SK-N-MC (cell line): ENCODE measurements around the gene TMLHE.
"Not testable (repeated sequence)": the region's sequence is repeated elsewhere in the genome, so short reads cannot be mapped to it uniquely, and the experiment has no call there.

Experiments
- DNase-seq: peaks from one replicate; pipeline ENCODE4 v3.0.0-alpha.2; 2011; ENCODE audit warnings: low read depth, low spot score
- H3K27ac ChIP-seq: fragments of 200-600 bp; sonication (generic); 2 replicates; pipeline ENCODE4 v1.5.1; 2016; ENCODE audit warnings: mixed run types
- H3K36me3 ChIP-seq: fragments of 200-600 bp; sonication (generic); 2 replicates; pipeline ENCODE4 v1.6.1; 2017; ENCODE audit warnings: antibody characterized with exemption, low read length, mixed read lengths; ENCODE audit not compliant: insufficient read depth
- H3K4me3 ChIP-seq: fragments of 200-600 bp; sonication (generic); 2 replicates; pipeline ENCODE4 v1.5.1; 2016
- H3K9ac ChIP-seq: fragments of 200-600 bp; sonication (generic); 2 replicates; pipeline ENCODE4 v1.8.0; 2017; ENCODE audit warnings: mixed run types, mixed read lengths; ENCODE audit not compliant: insufficient read length
- H3K9me3 ChIP-seq: fragments of 200-600 bp; sonication (generic); 2 replicates; pipeline ENCODE4 v1.6.1; 2017; ENCODE audit warnings: low read depth, mild to moderate bottlenecking, antibody characterized with exemption, low read length, moderate library complexity, mixed read lengths
- EZH2 ChIP-seq: fragments of 200-600 bp; sonication (generic); IDR thresholded peaks from one replicate; pipeline ENCODE4 v1.6.1; 2017; ENCODE audit warnings: antibody characterized with exemption
- FOXP2 ChIP-seq: optimal IDR thresholded peaks from 2 replicates; pipeline ENCODE3; 2011; ENCODE audit warnings: mild to moderate bottlenecking, moderate library complexity; ENCODE audit not compliant: insufficient read depth; ENCODE audit errors: extremely low read length, control extremely low read depth
- POLR2AphosphoS5 ChIP-seq: IDR thresholded peaks from 2 replicates; pipeline ENCODE4 v1.6.1; 2012; ENCODE audit warnings: mild to moderate bottlenecking, low read depth, low read length, borderline replicate concordance

Gene TMLHE

GRCh38 chrX:155534800-155535199 lies 78.0 kb downstream of the TMLHE start:
- no peak for TF ChIP-seq FOXP2
- TF ChIP-seq EZH2, result no peak
- no peak for TF ChIP-seq POLR2AphosphoS5
- no peak for DNase-seq
- H3K36me3 ChIP-seq, result no peaks in the 10 kb centered on the region
- H3K4me3 ChIP-seq, result no peak overlapping the region
- no peaks in the 10 kb centered on the region for H3K9me3 ChIP-seq
- H3K9ac ChIP-seq, result no peak overlapping the region
- H3K27ac ChIP-seq, result no peak overlapping the region

- DNase-seq, H3K27ac ChIP-seq, H3K9ac ChIP-seq, H3K9me3 ChIP-seq, H3K4me3 ChIP-seq: not testable (repeated sequence)
- peaks cover 25% of the 10 kb centered on the region for H3K36me3 ChIP-seq
Measured at GRCh38 chrX:155527023-155527422, 85.7 kb downstream of the TMLHE start.

GRCh38 chrX:155514225-155514624 lies 98.5 kb downstream of the TMLHE start:
- H3K9me3 ChIP-seq, result no peaks in the 10 kb centered on the region
- H3K4me3 ChIP-seq, result no peak overlapping the region
- H3K9ac ChIP-seq, result no peak overlapping the region
- no peak for DNase-seq
- H3K36me3 ChIP-seq, result peaks cover 15% of the 10 kb centered on the region; the same call in 1 of the 2 replicates
- TF ChIP-seq POLR2AphosphoS5 (no peak), FOXP2 (no peak), EZH2 (no peak)
- 0 out of 2 replicates have a peak overlapping the region, but pooled peaks have one; percentile 31 for H3K27ac ChIP-seq

DNA sequence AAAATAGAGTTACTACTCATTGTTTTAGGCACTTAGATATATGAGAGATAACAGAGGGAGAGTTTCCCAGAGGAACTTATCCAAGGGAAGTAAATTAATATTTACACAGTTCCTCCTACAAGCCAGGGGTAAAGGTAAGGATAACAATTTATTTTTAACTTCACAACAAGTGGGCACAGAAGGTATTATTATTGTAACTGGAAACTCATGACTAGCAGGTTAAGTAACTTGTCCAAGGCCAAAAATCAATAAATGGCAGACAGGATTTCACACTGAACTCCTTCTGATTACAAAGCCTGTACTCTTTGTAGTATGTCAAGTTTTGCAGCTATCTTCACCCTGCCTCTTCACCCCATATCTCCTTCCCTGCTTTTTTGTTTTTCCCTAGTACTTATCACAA lies 107.5 kb downstream of the TMLHE start:
- Histone ChIP-seq H3K36me3 (peaks cover 7% of the 10 kb centered on the region), H3K27ac (no peak overlapping the region), H3K4me3 (no peak overlapping the region), H3K9me3 (no peaks in the 10 kb centered on the region), H3K9ac (no peak overlapping the region)
- no peak for TF ChIP-seq POLR2AphosphoS5
- no peak for TF ChIP-seq FOXP2
- no peak for TF ChIP-seq EZH2
- DNase-seq, result no peak

DNA sequence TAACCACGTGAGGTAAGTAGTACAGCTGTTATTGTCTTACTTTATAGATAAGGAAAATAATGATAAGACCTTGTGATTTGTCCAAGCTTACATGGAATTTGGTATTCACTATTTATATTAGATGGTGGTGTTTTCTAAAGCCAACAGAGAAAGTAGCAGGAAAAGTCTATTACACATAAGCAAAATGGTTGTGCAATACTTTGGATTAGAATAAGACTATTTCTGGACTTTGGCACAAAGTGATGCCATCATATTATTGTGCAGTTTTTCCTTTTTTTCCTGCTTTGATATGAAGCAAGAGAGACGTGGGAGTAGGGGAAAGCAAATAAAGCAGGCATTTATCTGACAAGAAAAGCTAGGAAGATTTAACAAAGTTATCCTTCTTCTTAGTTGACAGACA lies 117.6 kb downstream of the TMLHE start:
- H3K36me3 ChIP-seq, DNase-seq, H3K4me3 ChIP-seq, H3K27ac ChIP-seq, H3K9ac ChIP-seq, H3K9me3 ChIP-seq: not testable (repeated sequence)

DNA sequence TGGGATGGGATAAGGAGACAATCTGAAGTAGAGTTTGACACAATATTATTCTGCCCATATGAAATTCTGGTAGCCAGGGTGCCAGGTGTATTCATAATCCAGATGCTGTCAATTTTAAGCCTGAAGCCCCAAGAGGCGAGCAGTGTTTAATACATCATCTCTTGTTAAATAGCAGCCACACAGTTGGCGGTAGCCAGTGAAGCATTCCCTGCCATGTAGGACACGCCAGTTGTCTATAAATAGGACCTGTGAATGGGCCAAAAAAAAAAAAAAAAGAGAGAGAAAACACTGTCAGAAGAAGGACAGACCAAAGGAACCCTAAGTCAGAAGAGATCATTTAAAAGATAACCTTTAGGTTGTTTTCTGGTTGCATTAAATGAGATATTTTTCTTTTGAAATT lies 121.3 kb downstream of the TMLHE start:
- H3K9ac ChIP-seq, H3K27ac ChIP-seq, DNase-seq, H3K36me3 ChIP-seq, H3K9me3 ChIP-seq, H3K4me3 ChIP-seq: not testable (repeated sequence)

DNA sequence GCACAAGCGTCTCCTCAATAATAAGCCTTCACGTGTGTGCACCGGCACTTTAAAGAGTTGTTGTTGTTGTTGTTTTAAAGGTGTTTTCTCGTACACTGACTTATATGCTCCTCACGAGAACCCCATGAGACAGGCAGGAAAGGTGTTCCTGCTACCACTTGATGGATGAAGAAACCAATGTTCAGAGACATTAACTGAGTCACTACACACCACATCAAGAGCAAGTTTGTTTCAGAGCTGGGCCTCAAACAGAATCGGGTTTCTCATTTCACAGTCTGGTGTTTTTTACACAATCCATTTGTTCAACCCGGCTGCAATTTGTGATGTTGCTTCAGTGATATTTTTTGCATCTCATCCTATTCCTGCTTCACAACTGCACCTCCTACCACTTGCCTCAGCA lies 135.6 kb downstream of the TMLHE start:
- H3K4me3 ChIP-seq, H3K36me3 ChIP-seq, H3K9ac ChIP-seq, DNase-seq, H3K9me3 ChIP-seq, H3K27ac ChIP-seq: not testable (repeated sequence)

DNA sequence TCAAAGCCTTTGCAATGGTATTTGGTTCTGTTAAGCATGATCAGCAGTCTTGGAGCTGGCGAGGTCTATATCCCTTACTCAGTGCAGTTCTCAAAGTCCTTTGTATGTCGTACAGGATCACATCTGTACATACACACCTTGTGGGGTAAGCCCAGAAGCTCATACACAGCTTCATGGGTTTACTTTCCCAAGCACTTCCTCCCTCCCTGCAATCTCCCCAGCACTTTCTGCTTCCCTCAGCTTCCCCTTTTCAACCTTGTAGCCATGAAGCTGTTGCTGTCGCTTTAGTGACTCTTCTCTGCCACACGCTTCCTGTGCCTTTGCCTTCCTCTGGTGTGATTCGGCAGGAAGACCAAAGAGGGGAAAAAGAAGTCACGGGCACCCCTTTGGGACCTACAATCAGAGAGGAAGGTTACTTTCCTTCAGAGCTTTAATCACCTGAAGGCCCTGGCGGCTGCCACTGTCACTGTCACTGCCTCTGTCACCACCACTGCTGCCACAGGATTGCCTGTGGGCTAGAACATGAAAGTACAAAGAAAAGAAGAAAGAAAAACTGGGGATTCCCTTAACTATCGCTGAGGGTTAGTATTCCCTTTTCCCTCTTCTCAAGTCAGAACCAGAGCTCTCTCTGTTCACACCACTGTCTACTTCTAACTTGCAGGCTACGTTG lies 146.3 kb downstream of the TMLHE start:
- H3K9me3 ChIP-seq, H3K9ac ChIP-seq, DNase-seq, H3K27ac ChIP-seq, H3K4me3 ChIP-seq, H3K36me3 ChIP-seq: not testable (repeated sequence)

DNA sequence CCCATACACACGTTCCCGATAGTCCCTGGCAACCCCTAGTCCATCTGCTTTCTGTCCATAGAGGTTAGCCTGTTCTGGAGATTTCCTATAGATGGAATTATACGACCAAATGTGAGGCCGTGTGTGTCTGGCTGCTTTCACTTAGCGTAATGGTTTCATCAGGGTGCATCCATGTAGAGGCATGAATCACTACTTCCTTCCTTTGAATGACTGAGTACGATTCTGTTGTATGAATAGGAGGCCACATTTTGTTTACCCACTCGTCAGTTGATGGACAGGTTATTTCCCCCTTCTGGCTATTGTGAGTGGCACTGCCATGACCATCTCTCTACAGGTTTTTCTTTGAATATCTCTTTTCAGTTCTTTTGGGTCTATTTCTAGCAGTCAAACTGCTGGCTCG lies 152.3 kb downstream of the TMLHE start:
- H3K36me3 ChIP-seq, H3K9ac ChIP-seq, H3K9me3 ChIP-seq, DNase-seq, H3K4me3 ChIP-seq, H3K27ac ChIP-seq: not testable (repeated sequence)

DNA sequence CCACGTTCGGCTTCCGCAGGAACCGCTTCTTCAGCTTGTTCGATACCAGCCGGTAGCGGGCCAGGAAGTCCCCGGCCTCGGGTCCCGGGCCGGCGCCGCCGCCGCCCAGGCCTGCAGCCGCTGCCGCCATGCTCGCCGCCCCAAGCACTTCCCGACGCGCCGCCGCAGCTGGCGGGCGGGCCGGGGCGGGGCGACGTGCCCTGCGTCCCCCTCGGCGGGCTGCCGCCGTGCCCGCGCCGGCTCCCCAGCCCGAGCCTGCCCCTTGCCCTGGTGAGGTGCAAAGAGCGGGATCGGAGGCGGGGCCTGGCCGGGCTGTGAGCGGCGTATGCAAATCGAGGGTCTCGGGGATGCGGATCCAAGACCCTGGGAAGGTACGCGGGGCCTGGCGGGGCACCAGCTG lies 154.3 kb downstream of the TMLHE start, which contains the start of gene F8A3:
Gene F8A3 (minus strand): TSS at position 150 of the 400 bp plus-strand sequence. CDS start 20 bp downstream, at position 130.
- not testable (repeated sequence) for H3K9ac ChIP-seq, H3K9me3 ChIP-seq, H3K36me3 ChIP-seq, H3K4me3 ChIP-seq, H3K27ac ChIP-seq, DNase-seq

GRCh38 chrX:155457761-155458447 lies 154.8 kb downstream of the TMLHE start:
- not testable (repeated sequence) for H3K9ac ChIP-seq, H3K9me3 ChIP-seq, H3K27ac ChIP-seq, H3K4me3 ChIP-seq, H3K36me3 ChIP-seq, DNase-seq
